GM18951 (cell line): ENCODE measurements around the gene COL4A1.

Experiments
- POLR2A ChIP-seq: IDR thresholded peaks from 4 replicates; pipeline ENCODE4 v1.6.1; 2011; ENCODE audit warnings: mild to moderate bottlenecking; ENCODE audit not compliant: insufficient read length, insufficient read depth; ENCODE audit errors: extremely low read depth
- in situ Hi-C: fragments of 300-500 bp; cut with MboI; formaldehyde crosslinking; loops from one replicate; pipeline ENCODE4 v1.12.0; 2022; ENCODE audit warnings: low sequenced_read_pairs, mixed read lengths, inconsistent platforms; ENCODE audit not compliant: unreplicated experiment

Gene COL4A1

GRCh38 chr13:110116072-110116487 is 190.9 kb downstream of the COL4A1 start:
- in situ Hi-C loops, result loop anchor here (25.0 kb wide), 1 partner anchor 1154 kb away; no protein-coding TSS in a partner anchor
- TF ChIP-seq POLR2A, result no peak

DNA sequence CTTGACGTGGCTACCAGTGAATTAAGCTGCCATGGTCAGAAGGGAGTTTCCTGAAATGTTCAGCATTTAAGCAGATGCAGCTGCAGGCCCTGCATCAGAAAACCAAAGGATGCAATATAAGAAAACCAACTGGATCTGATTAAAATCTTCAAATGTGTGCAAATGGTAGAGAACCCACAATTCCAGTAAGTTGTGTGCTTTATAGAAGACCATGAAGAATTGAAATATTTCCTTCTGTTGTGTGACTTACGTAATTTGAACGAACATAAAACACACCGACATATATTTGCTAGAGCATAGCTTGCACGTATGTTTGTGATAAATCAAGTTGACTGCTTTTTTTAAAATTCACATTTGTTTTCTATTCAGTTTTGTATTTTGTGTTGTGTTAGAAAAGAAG is 191.4 kb downstream of the COL4A1 start:
- TF ChIP-seq POLR2A, result no peak
- in situ Hi-C loops, result loop anchor here (25.0 kb wide), 1 partner anchor 1153 kb away; no protein-coding TSS in a partner anchor

DNA sequence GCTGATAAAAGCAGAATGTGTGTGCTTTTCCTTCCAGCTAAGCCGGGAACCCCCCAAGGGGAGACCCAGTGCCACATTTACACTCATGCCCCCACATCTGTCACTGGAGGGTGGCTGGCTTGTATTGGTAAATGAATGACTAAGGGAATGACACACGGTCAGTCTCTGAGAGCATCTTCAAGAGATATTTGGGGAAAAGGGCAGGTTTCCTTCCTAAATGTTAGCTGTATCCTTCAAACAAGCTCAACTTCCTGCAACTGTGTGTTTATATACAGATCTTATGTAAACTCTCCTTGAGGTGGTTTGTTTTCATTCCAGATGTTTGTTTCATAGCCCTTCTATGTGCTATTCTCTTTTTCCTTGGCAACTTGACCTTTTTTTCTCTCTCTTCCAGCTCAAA is 192.6 kb downstream of the COL4A1 start:
- TF ChIP-seq POLR2A, result no peak
- in situ Hi-C loops, result loop anchor here (25.0 kb wide), 1 partner anchor 1152 kb away; no protein-coding TSS in a partner anchor

DNA sequence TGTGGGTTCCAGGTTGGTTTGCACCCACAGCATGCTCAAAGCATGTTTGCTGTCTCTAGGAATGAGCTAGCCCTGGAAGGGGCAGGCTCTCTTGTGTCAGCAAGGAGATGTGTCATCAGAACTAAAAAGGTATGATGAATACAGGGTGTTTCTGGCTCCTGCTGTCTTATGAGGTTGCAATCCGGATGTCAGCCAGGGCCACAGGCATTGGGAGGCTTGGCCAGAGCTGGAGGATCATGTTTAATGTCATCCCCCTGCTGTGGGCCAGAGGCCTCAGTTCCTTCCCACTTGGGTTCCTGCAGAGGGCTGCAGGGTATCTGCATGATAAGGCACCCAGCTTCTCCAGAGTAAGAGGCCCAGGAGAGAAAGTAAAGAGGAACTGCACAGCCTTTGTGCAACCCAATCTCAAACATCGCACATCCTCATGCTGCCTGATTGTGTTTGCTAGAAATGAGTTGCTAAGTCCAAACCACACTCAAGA is 193.6 kb downstream of the COL4A1 start:
- in situ Hi-C loops, result loop anchor here (25.0 kb wide), 1 partner anchor 1151 kb away; no protein-coding TSS in a partner anchor
- no peak for TF ChIP-seq POLR2A

DNA sequence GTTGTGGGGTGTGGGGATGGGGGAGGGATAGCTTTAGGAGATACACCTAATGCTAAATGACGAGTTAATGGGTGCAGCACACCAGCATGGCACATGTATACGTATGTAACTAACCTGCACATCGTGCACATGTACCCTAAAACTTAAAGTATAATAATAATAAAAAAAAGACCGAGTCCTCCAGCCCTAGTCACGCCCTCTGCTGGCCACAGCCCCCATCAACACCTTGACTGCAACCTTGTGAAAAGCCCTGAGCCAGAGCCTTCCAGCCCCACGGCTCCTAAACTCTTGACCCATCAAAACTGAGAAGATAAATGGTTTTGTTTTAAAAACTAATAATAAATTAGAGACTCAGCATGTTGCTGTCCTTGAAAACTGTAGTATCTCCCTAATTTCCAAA is 194.6 kb downstream of the COL4A1 start:
- in situ Hi-C loops, result loop anchor here (25.0 kb wide), 1 partner anchor 1150 kb away; no protein-coding TSS in a partner anchor

GRCh38 chr13:110110783-110111182 is 196.2 kb downstream of the COL4A1 start:
- in situ Hi-C loops, result loop anchor here (25.0 kb wide), 1 partner anchor 1148 kb away; no protein-coding TSS in a partner anchor
- TF ChIP-seq POLR2A, result no peak

GRCh38 chr13:110109910-110110309 is 197.0 kb downstream of the COL4A1 start:
- in situ Hi-C loops, result loop anchor here (25.0 kb wide), 1 partner anchor 1148 kb away; no protein-coding TSS in a partner anchor
- TF ChIP-seq POLR2A, result no peak

DNA sequence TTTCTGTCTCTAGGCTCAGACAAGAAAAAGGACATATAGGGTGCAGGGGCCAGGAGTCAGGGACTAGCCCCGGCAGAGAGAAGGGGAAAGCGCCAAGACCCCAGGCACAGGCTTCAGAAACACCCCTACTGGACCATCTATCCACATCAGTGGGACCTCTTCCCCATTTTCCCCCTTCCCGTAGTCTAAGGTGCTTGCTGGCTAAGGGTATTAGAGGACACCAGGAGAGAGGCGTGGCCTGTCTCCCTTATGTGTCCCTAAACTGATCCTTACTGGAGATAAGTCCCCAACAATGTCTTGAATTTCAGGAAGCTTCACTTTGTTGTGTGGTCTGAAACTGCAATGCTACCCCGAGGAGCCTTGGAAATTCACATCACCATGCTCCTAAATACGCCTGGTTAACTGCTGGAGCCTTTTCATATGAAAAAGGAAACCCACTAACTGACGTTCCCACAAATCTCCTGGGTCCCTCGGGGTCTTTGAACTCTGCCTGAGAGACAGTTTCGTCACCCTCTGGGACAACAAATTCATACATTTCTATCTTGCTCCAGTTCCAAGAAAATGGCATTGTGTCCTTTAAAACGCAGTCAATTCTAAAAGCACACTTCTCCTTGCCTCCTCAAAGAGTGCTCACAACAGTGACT is 197.7 kb downstream of the COL4A1 start:
- in situ Hi-C loops, result loop anchor here (25.0 kb wide), 1 partner anchor 1147 kb away; no protein-coding TSS in a partner anchor
- no peak for TF ChIP-seq POLR2A

GRCh38 chr13:110108348-110109139 is 198.4 kb downstream of the COL4A1 start:
- in situ Hi-C loops, result loop anchor here (25.0 kb wide), 1 partner anchor 1146 kb away; no protein-coding TSS in a partner anchor

GRCh38 chr13:110107568-110108347 is 199.2 kb downstream of the COL4A1 start:
- no peak for TF ChIP-seq POLR2A

More at GRCh38 chr13:110108348-110109139, 198.4 kb downstream of the COL4A1 start:
- no peak for TF ChIP-seq POLR2A

DNA sequence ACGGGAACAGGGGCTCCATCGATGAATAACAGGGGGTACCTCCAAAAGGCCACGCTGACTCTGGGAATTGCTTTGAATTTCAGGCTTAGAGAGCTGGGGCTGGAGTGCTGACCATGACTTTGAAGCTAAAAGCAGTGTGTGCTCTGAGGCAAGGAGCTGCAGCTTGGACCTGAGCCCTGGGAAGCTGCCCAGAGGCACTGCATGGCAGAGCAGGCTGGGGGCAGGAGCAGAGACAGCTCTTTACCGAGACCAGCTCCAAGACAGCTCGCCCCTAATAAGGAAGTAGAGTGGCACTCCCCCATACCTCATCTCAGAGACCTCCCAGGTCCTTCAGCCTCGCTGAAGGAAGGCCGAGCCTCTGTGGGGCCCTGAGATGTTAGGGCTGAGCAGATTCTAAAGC is 200.2 kb downstream of the COL4A1 start:
- no peak for TF ChIP-seq POLR2A
- in situ Hi-C loops, result loop anchor here (25.0 kb wide), 1 partner anchor 1144 kb away; no protein-coding TSS in a partner anchor

More at GRCh38 chr13:110107568-110108347, 199.2 kb downstream of the COL4A1 start:
- in situ Hi-C loops, result loop anchor here (25.0 kb wide), 1 partner anchor 1145 kb away; no protein-coding TSS in a partner anchor

DNA sequence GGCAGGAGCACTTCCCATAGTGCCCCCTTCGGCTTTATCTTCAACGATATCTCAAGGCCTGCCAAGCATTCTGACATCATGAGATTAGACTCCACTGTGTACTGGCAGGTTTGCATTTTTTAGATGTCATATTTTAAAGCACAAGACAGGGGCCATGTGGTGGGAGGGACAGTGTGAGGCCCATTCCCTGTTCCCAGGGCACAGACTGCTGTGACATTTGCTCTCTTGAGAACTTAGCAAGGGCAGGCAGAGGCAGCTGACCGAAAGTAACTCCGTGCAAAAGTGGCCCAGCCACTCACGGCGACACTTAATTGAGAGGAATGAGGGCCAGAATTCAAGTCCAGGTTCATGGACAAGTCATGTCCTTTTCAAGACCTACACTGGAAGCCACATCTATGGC is 201.8 kb downstream of the COL4A1 start:
- in situ Hi-C loops, result loop anchor here (25.0 kb wide), 1 partner anchor 1143 kb away; no protein-coding TSS in a partner anchor
- TF ChIP-seq POLR2A, result no peak
